Spleen (tissue), 7 donors: ENCODE results near the gene TBXA2R.

Experiments used
- POLR2A ChIP-seq, 3 donors: fragments of 450-650 bp; IDR thresholded peaks; one replicate each; pipeline ENCODE4 v1.5.1; 2017; ENCODE audit warnings: antibody characterized with exemption in 3 of 3, mild to moderate bottlenecking in 1 of 3
- TF ChIP-seq, protein P1 (sequence below), 11 experiments: fragments of 200-600 bp in 7 of 11; fragments of 450-650 bp in 4 of 11; sonication (generic) in 4 of 11; IDR thresholded peaks in 8 of 11; conservative IDR thresholded peaks in 3 of 11; 1 replicate in 7 of 11; 2 replicates in 4 of 11; pipeline versions ENCODE4 v1.4.0 to v1.8.0; 2016 to 2021; ENCODE audit warnings: antibody characterized with exemption in 11 of 11, inconsistent platforms in 4 of 11, mild to moderate bottlenecking in 1 of 11
- donor health status: DM: no; HTN: no; CAD: no; lungs with moderate emphysema.
- donor health status: DM: no; HTN: no; CAD: no.
- donor health status: DM: no; HTN: no; CAD: no.

DNA sequence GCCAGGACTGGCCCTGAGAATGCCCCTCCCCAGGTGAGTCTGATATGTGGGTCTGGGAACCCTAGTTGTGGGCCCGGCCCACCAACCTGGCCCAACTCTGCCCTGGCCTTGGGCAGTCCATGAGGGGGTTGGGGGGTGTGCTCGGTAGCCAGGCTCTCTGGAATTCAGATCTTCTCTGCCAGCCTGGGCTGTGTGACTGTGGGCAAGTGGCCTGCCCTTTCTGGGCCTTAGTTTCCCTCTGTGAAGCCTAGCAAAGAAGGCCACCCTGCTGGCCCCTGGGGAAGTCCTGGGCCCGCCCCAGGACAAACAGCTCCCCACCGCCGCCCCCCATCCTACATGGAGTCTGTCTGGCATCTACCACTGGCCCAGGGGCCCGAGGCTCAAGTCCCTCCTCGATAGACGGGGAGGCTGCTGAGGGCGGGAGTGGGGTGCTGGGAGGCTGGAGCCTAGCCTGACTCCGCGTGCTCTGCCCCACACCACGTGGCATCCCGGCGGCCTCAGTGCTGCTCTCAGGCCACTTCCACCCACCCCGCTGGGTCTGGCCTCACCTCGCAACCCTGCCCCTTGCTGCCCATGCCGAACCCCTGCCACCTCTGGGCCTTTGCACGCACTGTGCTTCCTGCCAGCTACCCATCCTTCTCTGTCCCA is 8.3 kb upstream of the TBXA2R start:
- TF ChIP-seq POLR2A (IDR thresholded peaks at IDR 0.05) = no peak
- TF ChIP-seq, protein P1, sequence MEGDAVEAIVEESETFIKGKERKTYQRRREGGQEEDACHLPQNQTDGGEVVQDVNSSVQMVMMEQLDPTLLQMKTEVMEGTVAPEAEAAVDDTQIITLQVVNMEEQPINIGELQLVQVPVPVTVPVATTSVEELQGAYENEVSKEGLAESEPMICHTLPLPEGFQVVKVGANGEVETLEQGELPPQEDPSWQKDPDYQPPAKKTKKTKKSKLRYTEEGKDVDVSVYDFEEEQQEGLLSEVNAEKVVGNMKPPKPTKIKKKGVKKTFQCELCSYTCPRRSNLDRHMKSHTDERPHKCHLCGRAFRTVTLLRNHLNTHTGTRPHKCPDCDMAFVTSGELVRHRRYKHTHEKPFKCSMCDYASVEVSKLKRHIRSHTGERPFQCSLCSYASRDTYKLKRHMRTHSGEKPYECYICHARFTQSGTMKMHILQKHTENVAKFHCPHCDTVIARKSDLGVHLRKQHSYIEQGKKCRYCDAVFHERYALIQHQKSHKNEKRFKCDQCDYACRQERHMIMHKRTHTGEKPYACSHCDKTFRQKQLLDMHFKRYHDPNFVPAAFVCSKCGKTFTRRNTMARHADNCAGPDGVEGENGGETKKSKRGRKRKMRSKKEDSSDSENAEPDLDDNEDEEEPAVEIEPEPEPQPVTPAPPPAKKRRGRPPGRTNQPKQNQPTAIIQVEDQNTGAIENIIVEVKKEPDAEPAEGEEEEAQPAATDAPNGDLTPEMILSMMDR (IDR thresholded peaks at IDR 0.05 in 8 of 11, conservative IDR thresholded peaks at IDR 0.05 in 3 of 11) = no peak
